ENCODE data around the gene IL12RB1.
"Not testable (repeated sequence)": the region's sequence is repeated elsewhere in the genome, so short reads cannot be mapped to it uniquely, and the experiment has no call there.

The IL12RB1 gene

DNA sequence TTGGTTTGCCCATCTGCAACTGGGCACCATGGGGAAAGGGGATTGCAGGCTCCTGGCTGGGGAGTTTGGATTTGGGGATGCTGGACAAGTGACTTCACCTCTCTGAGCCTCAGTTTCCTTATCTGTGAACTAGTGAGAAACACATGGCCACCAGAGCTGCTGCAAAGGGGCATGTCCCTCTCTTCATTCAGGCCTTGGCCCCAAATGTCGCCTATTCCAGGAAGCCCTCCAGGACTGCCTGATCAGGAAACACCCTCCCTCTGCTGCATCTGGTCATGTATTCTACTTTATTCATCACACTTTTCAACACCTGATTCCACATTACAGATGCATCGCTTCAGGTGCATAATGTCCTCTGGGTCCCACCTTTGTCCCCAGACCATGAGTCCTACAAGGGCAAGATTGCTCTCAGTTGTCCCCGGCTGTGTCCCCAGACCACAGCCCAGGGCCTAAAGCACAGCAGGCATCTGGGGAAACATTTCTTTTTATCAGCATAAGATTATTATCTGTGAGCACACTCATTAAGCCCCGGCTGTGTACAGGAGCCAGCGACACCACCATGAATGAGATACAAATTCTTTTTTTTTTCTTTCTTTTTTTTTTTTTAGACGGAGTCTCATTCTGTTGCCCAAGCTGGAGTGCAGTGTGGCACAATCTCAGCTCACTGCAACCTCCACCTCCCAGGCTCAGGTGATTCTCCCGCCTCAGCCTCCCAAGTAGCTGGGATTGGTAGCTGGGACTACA is 41.3 kb downstream of the IL12RB1 start:
- peaks cover 25% of the 10 kb centered on the region for H3K4me1 Mint-ChIP-seq
- H3K36me3 Mint-ChIP-seq (ENCODE audit: low read depth): no peaks in the 10 kb centered on the region
- no peak overlapping the region for H3K27ac Mint-ChIP-seq
- peak overlapping the region; percentile 50 for H3K4me3 Mint-ChIP-seq
- no peak for DNase-seq
- peaks cover 7% of the 10 kb centered on the region for H3K9me3 Mint-ChIP-seq
- H3K27me3 Mint-ChIP-seq (ENCODE audit: low read depth, poor library complexity): peaks cover 35% of the 10 kb centered on the region
- no peak for TF ChIP-seq CTCF (IDR thresholded peaks at IDR 0.05)

GRCh38 chr19:18044825-18045304 is 41.9 kb downstream of the IL12RB1 start:
- Mint-ChIP-seq H3K9me3 (peaks cover 7% of the 10 kb centered on the region), H3K27ac (no peak overlapping the region), H3K36me3 (ENCODE audit: low read depth) (no peaks in the 10 kb centered on the region), H3K4me3 (peak overlapping the region; percentile 50), H3K27me3 (ENCODE audit: low read depth, poor library complexity) (peaks cover 38% of the 10 kb centered on the region), H3K4me1 (peaks cover 21% of the 10 kb centered on the region)
- TF ChIP-seq CTCF (IDR thresholded peaks at IDR 0.05): no peak
- DNase-seq: peak; percentile 28

GRCh38 chr19:18043676-18044075 is 43.1 kb downstream of the IL12RB1 start:
- no peak for TF ChIP-seq CTCF (IDR thresholded peaks at IDR 0.05)
- Mint-ChIP-seq H3K27ac (no peak overlapping the region), H3K36me3 (ENCODE audit: low read depth) (no peaks in the 10 kb centered on the region), H3K9me3 (peaks cover 7% of the 10 kb centered on the region), H3K27me3 (ENCODE audit: low read depth, poor library complexity) (peaks cover 44% of the 10 kb centered on the region), H3K4me3 (no peak overlapping the region), H3K4me1 (peaks cover 20% of the 10 kb centered on the region)
- DNase-seq: no peak

GRCh38 chr19:18041054-18041453 is 45.7 kb downstream of the IL12RB1 start:
- H3K27me3 Mint-ChIP-seq (ENCODE audit: low read depth, poor library complexity): peaks cover 36% of the 10 kb centered on the region
- no peak for TF ChIP-seq CTCF (IDR thresholded peaks at IDR 0.05)
- DNase-seq: no peak
- H3K9me3 Mint-ChIP-seq: peaks cover 7% of the 10 kb centered on the region
- no peak overlapping the region for H3K27ac Mint-ChIP-seq
- peaks cover 20% of the 10 kb centered on the region for H3K4me1 Mint-ChIP-seq
- no peak overlapping the region for H3K4me3 Mint-ChIP-seq
- H3K36me3 Mint-ChIP-seq (ENCODE audit: low read depth): no peaks in the 10 kb centered on the region

GRCh38 chr19:18032102-18032501 is 54.6 kb downstream of the IL12RB1 start:
- not testable (repeated sequence) for H3K36me3 Mint-ChIP-seq (ENCODE audit: low read depth); H3K9me3 Mint-ChIP-seq; H3K27ac Mint-ChIP-seq; H3K4me3 Mint-ChIP-seq; DNase-seq
- Mint-ChIP-seq H3K27me3 (ENCODE audit: low read depth, poor library complexity) (peaks cover 20% of the 10 kb centered on the region), H3K4me1 (peaks cover 22% of the 10 kb centered on the region)

DNA sequence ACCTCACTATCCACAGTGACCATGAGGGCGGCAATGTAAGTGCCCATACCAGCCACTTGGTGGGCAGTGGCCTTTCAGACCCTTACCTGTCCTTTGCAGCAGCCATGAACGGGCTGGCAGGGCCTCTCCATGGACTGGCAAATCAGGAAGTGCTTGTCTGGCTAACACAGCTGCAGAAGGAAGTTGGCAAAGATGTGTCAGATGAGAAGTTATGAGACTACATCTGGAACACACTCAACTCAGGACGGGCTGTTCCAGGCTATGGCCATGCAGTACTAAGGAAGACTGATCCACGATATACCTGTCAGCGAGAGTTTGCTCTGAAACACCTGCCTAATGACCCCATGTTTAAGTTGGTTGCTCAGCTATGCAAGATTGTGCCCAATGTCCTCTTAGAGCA is 55.3 kb downstream of the IL12RB1 start:
- H3K4me3 Mint-ChIP-seq; H3K9me3 Mint-ChIP-seq; H3K36me3 Mint-ChIP-seq (ENCODE audit: low read depth); DNase-seq; H3K27ac Mint-ChIP-seq: not testable (repeated sequence)
- H3K4me1 Mint-ChIP-seq: peaks cover 22% of the 10 kb centered on the region
- H3K27me3 Mint-ChIP-seq (ENCODE audit: low read depth, poor library complexity): peaks cover 24% of the 10 kb centered on the region
